Measurements from ENCODE around the gene EFCAB11. TPM values are rescaled to one million over a fixed set of nuclear protein-coding genes. Genes with fewer than 3 reads are reported as not detected.
A peak's percentile ranks its signal among the peaks of the same experiment; 100 is the strongest.

Gene EFCAB11
- total RNA-seq, 3 donors from 2014 or later (not counting 1 experiment from before 2014, with no cell fraction given), result 3.9 to 5.2 (median 4.0) TPM

DNA sequence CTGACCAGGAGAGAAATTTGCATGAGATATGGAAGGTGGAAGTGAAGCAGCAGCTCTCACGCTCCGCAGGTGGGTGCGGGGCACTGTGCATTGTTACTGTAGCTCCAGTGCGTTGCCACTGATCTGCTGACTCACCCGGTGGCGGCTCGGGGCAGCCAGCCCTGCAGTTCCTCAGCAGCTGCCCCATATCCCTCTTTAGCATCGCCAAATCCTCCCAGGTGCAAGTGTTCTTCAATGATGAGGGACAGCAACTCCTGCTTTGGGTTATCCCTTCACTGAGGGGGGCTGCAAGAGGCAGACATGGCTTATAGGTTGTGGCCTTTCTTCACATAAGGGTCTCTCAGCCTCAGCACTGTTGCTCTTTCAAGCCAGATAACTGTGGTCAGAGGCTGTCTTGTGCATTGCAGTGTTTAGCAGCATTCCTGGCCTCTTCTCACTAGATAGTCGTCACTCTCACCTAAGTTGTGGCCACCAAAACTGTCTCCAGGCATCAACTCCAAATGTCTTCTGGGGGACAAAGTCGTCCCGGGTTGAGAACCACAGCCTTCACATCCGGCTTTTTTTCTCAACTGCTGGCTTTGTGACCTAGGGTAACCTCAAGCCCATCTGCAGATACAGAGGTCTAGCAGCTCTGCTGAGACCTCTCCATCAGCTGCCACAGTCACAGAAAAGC lies 180.8 kb downstream of the EFCAB11 start:
- Histone ChIP-seq H3K36me3 (ENCODE audit: control insufficient read depth, insufficient read depth, low read length) (no peaks in the 10 kb centered on the region), H3K27ac (ENCODE audit: low read length) (peak overlapping the region; percentile 28), H3K4me1 (ENCODE audit: control insufficient read depth, insufficient read depth, low read length) (peaks cover 27% of the 10 kb centered on the region), H3K4me3 (ENCODE audit: low read length) (no peak overlapping the region), H3K9me3 (ENCODE audit: control insufficient read depth, insufficient read depth, low read length) (no peaks in the 10 kb centered on the region), H3K27me3 (ENCODE audit: control insufficient read depth, insufficient read depth, low read length) (no peaks in the 10 kb centered on the region)
- TF ChIP-seq, protein P1, sequence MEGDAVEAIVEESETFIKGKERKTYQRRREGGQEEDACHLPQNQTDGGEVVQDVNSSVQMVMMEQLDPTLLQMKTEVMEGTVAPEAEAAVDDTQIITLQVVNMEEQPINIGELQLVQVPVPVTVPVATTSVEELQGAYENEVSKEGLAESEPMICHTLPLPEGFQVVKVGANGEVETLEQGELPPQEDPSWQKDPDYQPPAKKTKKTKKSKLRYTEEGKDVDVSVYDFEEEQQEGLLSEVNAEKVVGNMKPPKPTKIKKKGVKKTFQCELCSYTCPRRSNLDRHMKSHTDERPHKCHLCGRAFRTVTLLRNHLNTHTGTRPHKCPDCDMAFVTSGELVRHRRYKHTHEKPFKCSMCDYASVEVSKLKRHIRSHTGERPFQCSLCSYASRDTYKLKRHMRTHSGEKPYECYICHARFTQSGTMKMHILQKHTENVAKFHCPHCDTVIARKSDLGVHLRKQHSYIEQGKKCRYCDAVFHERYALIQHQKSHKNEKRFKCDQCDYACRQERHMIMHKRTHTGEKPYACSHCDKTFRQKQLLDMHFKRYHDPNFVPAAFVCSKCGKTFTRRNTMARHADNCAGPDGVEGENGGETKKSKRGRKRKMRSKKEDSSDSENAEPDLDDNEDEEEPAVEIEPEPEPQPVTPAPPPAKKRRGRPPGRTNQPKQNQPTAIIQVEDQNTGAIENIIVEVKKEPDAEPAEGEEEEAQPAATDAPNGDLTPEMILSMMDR (IDR thresholded peaks at IDR 0.05), result no peak
- Mint-ChIP-seq H3K9me3 (no peaks in the 10 kb centered on the region), H3K27me3 (ENCODE audit: low read depth in 2 of 2) (peaks cover 0 to 7% of the 10 kb centered on the region in 2 donors), H3K36me3 (no peaks in the 10 kb centered on the region), H3K4me1 (peaks cover 16 to 17% of the 10 kb centered on the region in 2 donors), H3K4me3 (peak overlapping the region; percentile 74), H3K27ac (peak overlapping the region; percentile 76 to 83)
- under 1% methylated on average over 12 of the region's 12 CpGs for WGBS (ENCODE audit: insufficient coverage)
- intact Hi-C loops (cut with micrococcal nuclease), result loop anchor here (1.0 to 10.0 kb wide), 6 partner anchors 52 to 409 kb away; partner anchors contain the start of gene FOXN3
- DNase-seq (peak; percentile 59 to 82), ATAC-seq (peak; percentile 83 to 93 (median 89))

DNA sequence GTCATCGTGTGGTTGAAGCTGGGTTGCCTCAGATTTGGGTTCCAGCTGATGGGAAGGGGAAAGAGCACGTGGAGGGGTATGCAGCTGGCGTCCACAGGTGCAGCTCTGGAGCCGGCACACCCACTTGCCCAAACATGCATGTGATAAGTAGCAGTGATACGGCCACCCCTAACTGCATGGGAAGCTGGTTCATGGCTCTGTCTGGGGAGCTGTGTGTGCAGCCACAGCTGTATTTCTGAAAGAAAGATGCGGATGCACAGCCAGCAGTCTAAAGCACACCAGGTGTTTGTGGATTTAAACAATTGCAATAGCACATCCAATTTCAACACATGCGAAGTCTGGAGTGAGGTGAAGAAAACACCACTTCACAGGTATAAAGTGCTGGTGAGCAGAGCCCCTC lies 181.4 kb downstream of the EFCAB11 start:
- intact Hi-C loops (cut with micrococcal nuclease), result loop anchor here (1.0 to 10.0 kb wide), 6 partner anchors 52 to 408 kb away; partner anchors contain the start of gene FOXN3
- ATAC-seq, result no peak
- no peak overlapping the region for H3K4me3 ChIP-seq (ENCODE audit: low read length)

DNA sequence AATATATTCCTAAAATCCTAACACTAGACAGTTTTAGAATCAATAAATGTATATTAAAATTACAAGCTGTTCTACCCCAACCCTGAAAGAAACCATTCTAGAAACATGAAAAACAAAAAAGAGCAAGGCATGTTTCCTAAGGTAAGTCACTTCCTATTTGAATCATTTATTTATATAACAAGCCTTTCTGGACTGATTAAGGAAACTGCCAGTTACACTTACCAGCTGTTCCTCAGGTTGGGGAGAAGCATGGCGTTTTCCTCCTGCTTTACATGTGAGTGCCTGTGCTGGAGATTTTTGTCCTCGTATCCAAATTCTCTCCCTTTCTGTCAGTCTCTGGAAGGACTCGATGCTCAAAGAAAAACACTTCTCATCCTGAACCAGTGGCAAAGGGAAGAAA lies 183.3 kb downstream of the EFCAB11 start:
- Histone ChIP-seq H3K4me1 (ENCODE audit: control insufficient read depth, insufficient read depth, low read length) (peaks cover 35% of the 10 kb centered on the region), H3K27ac (ENCODE audit: low read length) (no peak overlapping the region), H3K9me3 (ENCODE audit: control insufficient read depth, insufficient read depth, low read length) (no peaks in the 10 kb centered on the region), H3K36me3 (ENCODE audit: control insufficient read depth, insufficient read depth, low read length) (no peaks in the 10 kb centered on the region), H3K27me3 (ENCODE audit: control insufficient read depth, insufficient read depth, low read length) (no peaks in the 10 kb centered on the region), H3K4me3 (ENCODE audit: low read length) (no peak overlapping the region)
- Mint-ChIP-seq H3K27ac (peak overlapping the region in 1 of 2 donors; percentile 83), H3K4me3 (no peak overlapping the region), H3K4me1 (peaks cover 33 to 34% of the 10 kb centered on the region in 2 donors), H3K27me3 (ENCODE audit: low read depth in 2 of 2) (no peaks in the 10 kb centered on the region), H3K36me3 (no peaks in the 10 kb centered on the region), H3K9me3 (peaks cover 0 to 2% of the 10 kb centered on the region in 2 donors)
- DNase-seq (no peak), ATAC-seq (no peak)
- 53% methylated on average over 3 of the region's 3 CpGs for WGBS (ENCODE audit: insufficient coverage)
- intact Hi-C loops (cut with micrococcal nuclease), result loop anchor here (5.0 to 10.0 kb wide), 4 partner anchors 154 to 406 kb away; no protein-coding TSS in a partner anchor
- TF ChIP-seq, protein P1 (IDR thresholded peaks at IDR 0.05), result no peak

More for the DNA sequence above, 181.4 kb downstream of the EFCAB11 start:
- Mint-ChIP-seq H3K27ac (peak overlapping the region in 1 of 2 donors; percentile 83), H3K27me3 (ENCODE audit: low read depth in 2 of 2) (peaks cover 0 to 3% of the 10 kb centered on the region in 2 donors), H3K36me3 (no peaks in the 10 kb centered on the region), H3K4me1 (peaks cover 16 to 17% of the 10 kb centered on the region in 2 donors), H3K9me3 (no peaks in the 10 kb centered on the region), H3K4me3 (no peak overlapping the region)
- H3K9me3 ChIP-seq (ENCODE audit: control insufficient read depth, insufficient read depth, low read length), result no peaks in the 10 kb centered on the region
- peaks cover 27% of the 10 kb centered on the region for H3K4me1 ChIP-seq (ENCODE audit: control insufficient read depth, insufficient read depth, low read length)
- H3K27ac ChIP-seq (ENCODE audit: low read length), result no peak overlapping the region
- DNase-seq, result no peak
- H3K36me3 ChIP-seq (ENCODE audit: control insufficient read depth, insufficient read depth, low read length), result no peaks in the 10 kb centered on the region
- TF ChIP-seq, protein P1 (IDR thresholded peaks at IDR 0.05), result no peak
- no peaks in the 10 kb centered on the region for H3K27me3 ChIP-seq (ENCODE audit: control insufficient read depth, insufficient read depth, low read length)
- 61% methylated on average over 6 of the region's 7 CpGs for WGBS (ENCODE audit: insufficient coverage)

Measured in natural killer cell (primary cell).